Right lobe of liver (tissue), 6 donors: ENCODE data around the gene LPCAT1. TPM values are rescaled to one million over a fixed set of nuclear protein-coding genes. Genes with fewer than 3 reads are reported as not detected.

Experiments
- ATAC-seq, 4 donors: fragments of 200-7000 bp; cut with Tn5 transposase; one replicate each; pipeline ENCODE4 v1.9.1; 2020; ENCODE audit warnings: mild to moderate bottlenecking in 4 of 4, moderate library complexity in 4 of 4
- DNase-seq, 3 donors: peaks; one replicate each; pipeline ENCODE4 v3.0.0-alpha.2; 2020
- H3K27ac ChIP-seq, 3 donors: fragments of 200-600 bp; one replicate each; pipeline ENCODE4 v1.8.0; 2022
- H3K27me3 ChIP-seq, 2 donors: fragments of 200-600 bp; one replicate each; pipeline ENCODE4 v1.8.0; 2022
- H3K36me3 ChIP-seq, 4 donors: fragments of 200-600 bp; sonication (generic) in 1 of 4; one replicate each; pipeline versions ENCODE4 v1.5.1 to v1.8.0; 2017 to 2022; ENCODE audit warnings: control low read depth in 1 of 4
- H3K4me1 ChIP-seq, 4 donors: fragments of 200-600 bp; sonication (generic) in 1 of 4; one replicate each; pipeline versions ENCODE4 v1.5.1 to v1.8.0; 2017 to 2022; ENCODE audit warnings: control low read depth in 1 of 4
- H3K4me3 ChIP-seq, 3 donors: fragments of 200-600 bp; one replicate each; pipeline ENCODE4 v1.8.0; 2022
- H3K9me3 ChIP-seq, 4 donors: fragments of 200-600 bp; sonication (generic) in 1 of 4; one replicate each; pipeline versions ENCODE4 v1.5.1 to v1.8.0; 2017 to 2022; ENCODE audit warnings: control low read depth in 1 of 4
- CTCF ChIP-seq, 4 donors: fragments of 200-600 bp in 3 of 4; fragments of 450-650 bp in 1 of 4; IDR thresholded peaks; one replicate each; pipeline versions ENCODE4 v1.5.1 to v1.8.0; 2016 to 2022; ENCODE audit warnings: antibody characterized with exemption in 4 of 4, mild to moderate bottlenecking in 2 of 4
- POLR2A ChIP-seq: fragments of 450-650 bp; IDR thresholded peaks from one replicate; pipeline ENCODE4 v1.6.1; 2017; ENCODE audit warnings: antibody characterized with exemption, mild to moderate bottlenecking
- WGBS: methylation state at CpG from one replicate; pipeline ENCODE4 v1.1.6; 2018; ENCODE audit warnings: low coverage, low lambda C conversion rate; ENCODE audit not compliant: insufficient coverage; ENCODE audit errors: missing lambda C conversion rate; 5-methylcytosine and 5-hydroxymethylcytosine counted together
- intact Hi-C, 2 donors: fragments of 100-400 bp; cut with DNase I; formaldehyde crosslinking; loops; one replicate each; pipeline versions ENCODE4 v1.11.2 to v1.14.1; 2022
- total RNA-seq, 6 experiments: library from RNA; depleted of rRNA in 2 of 6; stranded (reverse); fragments of >200 nt in 2 of 6; fragmentation: NEBNext Ultra II Directional in 3 of 6; extraction: Animal tissue kit (Norgen Biotek cat#: 25700) in 3 of 6; gene quantifications; one replicate each; pipeline versions ENCODE4 v1.1.0 to v1.2.4, GENCODE V29; 2016 to 2023
- donor health status: DM: no; HTN: yes; CAD: no.
- donor health status: DM: no; HTN: no; CAD: no.
- donor health status: DM: no; HTN: no; CAD: no.
- donor health status: DM: no; HTN: yes; CAD: no.
- donor health status: DM: no; HTN: yes; CAD: no.

Gene LPCAT1
- total RNA-seq, 6 experiments from 2014 or later, result 6.9 to 38.6 (median 13.1) TPM

- no peaks in the 10 kb centered on the region for H3K36me3 ChIP-seq
- 40% methylated on average over 1 of the region's 21 CpGs for WGBS
- TF ChIP-seq POLR2A, result no peak
- intact Hi-C loops, result no loop called here
- H3K4me1 ChIP-seq, result no peaks in the 10 kb centered on the region
- H3K4me3 ChIP-seq, result no peak overlapping the region
- DNase-seq (peak in 1 of 3 donors; percentile 2), ATAC-seq (no peak)
- H3K27ac ChIP-seq, result no peak overlapping the region
- no peaks in the 10 kb centered on the region for H3K9me3 ChIP-seq
- H3K27me3 ChIP-seq, result no peaks in the 10 kb centered on the region
Measured at GRCh38 chr5:1553539-1554409, 30.0 kb upstream of the LPCAT1 start.

- WGBS, result 77% methylated on average over 15 of the region's 33 CpGs
- no peak for ATAC-seq
- no peak overlapping the region for H3K27ac ChIP-seq
- H3K4me1 ChIP-seq, result no peaks in the 10 kb centered on the region
- DNase-seq, result peak in 2 of 3 donors; percentile 17 to 42
- intact Hi-C loops, result no loop called here
- no peaks in the 10 kb centered on the region for H3K9me3 ChIP-seq
- no peaks in the 10 kb centered on the region for H3K27me3 ChIP-seq
- no peak overlapping the region for H3K4me3 ChIP-seq
- TF ChIP-seq CTCF (IDR thresholded peaks at IDR 0.05) (no peak), POLR2A (no peak)
- no peaks in the 10 kb centered on the region for H3K36me3 ChIP-seq
Measured at GRCh38 chr5:1552521-1553255, 28.9 kb upstream of the LPCAT1 start.

GRCh38 chr5:1551426-1552301 lies 27.9 kb upstream of the LPCAT1 start:
- intact Hi-C loops, result no loop called here
- no peaks in the 10 kb centered on the region for H3K4me1 ChIP-seq
- H3K27ac ChIP-seq, result no peak overlapping the region
- TF ChIP-seq CTCF (IDR thresholded peaks at IDR 0.05) (no peak), POLR2A (no peak)
- no peaks in the 10 kb centered on the region for H3K27me3 ChIP-seq
- H3K9me3 ChIP-seq, result no peaks in the 10 kb centered on the region
- 81% methylated on average over 18 of the region's 32 CpGs for WGBS
- no peak overlapping the region for H3K4me3 ChIP-seq
- H3K36me3 ChIP-seq, result no peaks in the 10 kb centered on the region
- DNase-seq (peak in 2 of 3 donors; percentile 14 to 35), ATAC-seq (no peak)

GRCh38 chr5:1550287-1551076 lies 26.7 kb upstream of the LPCAT1 start:
- WGBS, result 87% methylated on average over 11 of the region's 17 CpGs
- DNase-seq (peak in 2 of 3 donors; percentile 10 to 31), ATAC-seq (no peak)
- H3K4me1 ChIP-seq, result no peaks in the 10 kb centered on the region
- intact Hi-C loops, result no loop called here
- H3K9me3 ChIP-seq, result no peaks in the 10 kb centered on the region
- H3K4me3 ChIP-seq, result no peak overlapping the region
- no peak for TF ChIP-seq POLR2A
- TF ChIP-seq CTCF (IDR thresholded peaks at IDR 0.05), result no peak
- no peaks in the 10 kb centered on the region for H3K27me3 ChIP-seq
- no peak overlapping the region for H3K27ac ChIP-seq
- no peaks in the 10 kb centered on the region for H3K36me3 ChIP-seq
